Measurements from ENCODE around the gene RPL38. TPM values are rescaled to one million over a fixed set of nuclear protein-coding genes. Genes with fewer than 3 reads are reported as not detected.

RPL38 gene
- polyA plus RNA-seq, 2 of the 4 experiments (the other 2 are of a cell fraction) = 3,205 to 4,133 TPM

GRCh38 chr17:74219576-74220133, 16.2 kb downstream of the RPL38 start:
- Histone ChIP-seq H3K4me3 (no peak overlapping the region), H3K9me3 (no peaks in the 10 kb centered on the region), H3K27ac (no peak overlapping the region), H3K4me2 (no peak overlapping the region), H3K4me1 (no peaks in the 10 kb centered on the region)
- DNase-seq (ENCODE audit: low read depth in 1 of 2, low spot score in 1 of 2) (no peak), FAIRE-seq (no peak), ATAC-seq (no peak)
- CTCF ChIA-PET = interaction anchor here (0.7 to 4.4 kb wide), 4 partner anchors 12 to 539 kb away, joined by 4 to 20 read pairs (median 4); partner anchors contain the start of gene BTBD17
- 50% methylated on average over 3 of the region's 3 CpGs for WGBS (ENCODE audit: missing lambda C conversion rate)
- POLR2A ChIA-PET = no interaction called here
- TF ChIP-seq EHF (CRISPR knock-in tag; IDR thresholded peaks at IDR 0.05) = no peak
- no peak for TF ChIP-seq CTCF (IDR thresholded peaks at IDR 0.05)
- TF ChIP-seq JUNB (IDR thresholded peaks at IDR 0.05) = no peak
- TF ChIP-seq KDM1A (IDR thresholded peaks at IDR 0.05; ENCODE audit: low read depth) = 0 out of 2 replicates have a peak, but pooled peaks have one; percentile 48
- no peak for TF ChIP-seq NPAS2 (CRISPR knock-in tag; IDR thresholded peaks at IDR 0.05; ENCODE audit: borderline replicate concordance)

- ATAC-seq (no peak), FAIRE-seq (no peak), DNase-seq (ENCODE audit: low read depth in 1 of 2, low spot score in 1 of 2) (no peak)
- Histone ChIP-seq H3K4me1 (no peaks in the 10 kb centered on the region), H3K27ac (no peak overlapping the region), H3K4me2 (no peak overlapping the region), H3K4me3 (no peak overlapping the region), H3K9me3 (no peaks in the 10 kb centered on the region)
- WGBS (ENCODE audit: missing lambda C conversion rate) = 78% methylated on average over 2 of the region's 2 CpGs
- ChIA-PET CTCF (interaction anchor here (0.6 to 4.4 kb wide), 4 partner anchors 11 to 312 kb away, joined by 3 to 20 read pairs (median 4); partner anchors contain the start of gene BTBD17), POLR2A (no interaction called here)
- TF ChIP-seq CTCF (IDR thresholded peaks at IDR 0.05) = no peak
- TF ChIP-seq EP300 (IDR thresholded peaks at IDR 0.05) = no peak
- no peak for TF ChIP-seq FOSL2 (IDR thresholded peaks at IDR 0.05)
- no peak for TF ChIP-seq FOSL2 (CRISPR knock-in tag; IDR thresholded peaks at IDR 0.05)
- no peak for TF ChIP-seq ESRRA (IDR thresholded peaks at IDR 0.05; ENCODE audit: borderline replicate concordance, low read length)
- TF ChIP-seq EHMT2 (IDR thresholded peaks at IDR 0.05; ENCODE audit: low read depth) = no peak
- TF ChIP-seq ATOH8 (CRISPR knock-in tag; IDR thresholded peaks at IDR 0.05; ENCODE audit: low read depth) = no peak
- TF ChIP-seq CBX2 (IDR thresholded peaks at IDR 0.05; ENCODE audit: borderline replicate concordance, low read depth) = no peak
- no peak for TF ChIP-seq HOXB13 (CRISPR knock-in tag; IDR thresholded peaks at IDR 0.05; ENCODE audit: low read depth)
- TF ChIP-seq HMGXB4 (CRISPR knock-in tag; IDR thresholded peaks at IDR 0.05; ENCODE audit: borderline replicate concordance) = no peak
- TF ChIP-seq TP53 (CRISPR knock-in tag; IDR thresholded peaks at IDR 0.05) = no peak
- TF ChIP-seq MAFK (IDR thresholded peaks at IDR 0.05; ENCODE audit: partially characterized antibody) = no peak
- TF ChIP-seq HOXB5 (CRISPR knock-in tag; IDR thresholded peaks at IDR 0.05) = no peak
- no peak for TF ChIP-seq ZSCAN20 (CRISPR knock-in tag; IDR thresholded peaks at IDR 0.05)
- no peak for TF ChIP-seq RCOR1 (IDR thresholded peaks at IDR 0.05; ENCODE audit: low read depth, low read length)
- no peak for TF ChIP-seq NR3C1 (IDR thresholded peaks at IDR 0.05)
- no peak for TF ChIP-seq MYC (IDR thresholded peaks at IDR 0.05; ENCODE audit: borderline replicate concordance, low read length)
- no peak for TF ChIP-seq RAD21 (conservative IDR thresholded peaks at IDR 0.05 in 1 of 2, IDR thresholded peaks at IDR 0.05 in 1 of 2)
Observed at GRCh38 chr17:74220219-74220618, 16.7 kb downstream of the RPL38 start.

Measured in A549 (cell line).